ENCODE measurements around the gene C4BPB. TPM values are rescaled to one million over a fixed set of nuclear protein-coding genes. Genes with fewer than 3 reads are reported as not detected.

Gene C4BPB
- total RNA-seq, 1 donor from 2014 or later = 6.6 TPM

GRCh38 chr1:207091200-207091908, 2.7 kb downstream of the C4BPB start:
- peaks cover 5% of the 10 kb centered on the region for H3K36me3 Mint-ChIP-seq (ENCODE audit: low read depth, unreplicated experiment)
- H3K4me1 Mint-ChIP-seq (ENCODE audit: unreplicated experiment) = peaks cover 27% of the 10 kb centered on the region
- no peak for DNase-seq (ENCODE audit: low spot score)
- no peak overlapping the region for H3K4me3 Mint-ChIP-seq (ENCODE audit: unreplicated experiment)
- H3K9me3 Mint-ChIP-seq (ENCODE audit: unreplicated experiment) = no peaks in the 10 kb centered on the region
- no peaks in the 10 kb centered on the region for H3K27me3 Mint-ChIP-seq (ENCODE audit: unreplicated experiment)
- TF ChIP-seq CTCF (IDR thresholded peaks at IDR 0.05; ENCODE audit: unreplicated experiment) = no peak
- H3K27ac Mint-ChIP-seq (ENCODE audit: unreplicated experiment) = no peak overlapping the region

- Mint-ChIP-seq H3K27me3 (ENCODE audit: unreplicated experiment) (peaks cover 2% of the 10 kb centered on the region), H3K4me3 (ENCODE audit: unreplicated experiment) (no peak overlapping the region), H3K9me3 (ENCODE audit: unreplicated experiment) (no peaks in the 10 kb centered on the region), H3K27ac (ENCODE audit: unreplicated experiment) (no peak overlapping the region), H3K36me3 (ENCODE audit: low read depth, unreplicated experiment) (peaks cover 9% of the 10 kb centered on the region), H3K4me1 (ENCODE audit: unreplicated experiment) (peaks cover 10% of the 10 kb centered on the region)
- no peak for TF ChIP-seq CTCF (IDR thresholded peaks at IDR 0.05; ENCODE audit: unreplicated experiment)
- no peak for DNase-seq (ENCODE audit: low spot score)
Measured at GRCh38 chr1:207093944-207094343, 5.3 kb downstream of the C4BPB start.

- H3K4me3 Mint-ChIP-seq (ENCODE audit: unreplicated experiment) = no peak overlapping the region
- no peak for DNase-seq (ENCODE audit: low spot score)
- no peaks in the 10 kb centered on the region for H3K9me3 Mint-ChIP-seq (ENCODE audit: unreplicated experiment)
- peaks cover 9% of the 10 kb centered on the region for H3K36me3 Mint-ChIP-seq (ENCODE audit: low read depth, unreplicated experiment)
- peaks cover 2% of the 10 kb centered on the region for H3K27me3 Mint-ChIP-seq (ENCODE audit: unreplicated experiment)
- H3K4me1 Mint-ChIP-seq (ENCODE audit: unreplicated experiment) = no peaks in the 10 kb centered on the region
- no peak for TF ChIP-seq CTCF (IDR thresholded peaks at IDR 0.05; ENCODE audit: unreplicated experiment)
- no peak overlapping the region for H3K27ac Mint-ChIP-seq (ENCODE audit: unreplicated experiment)
Measured at GRCh38 chr1:207097871-207098324, 9.2 kb downstream of the C4BPB start.

- no peak overlapping the region for H3K4me3 Mint-ChIP-seq (ENCODE audit: unreplicated experiment)
- H3K9me3 Mint-ChIP-seq (ENCODE audit: unreplicated experiment) = no peaks in the 10 kb centered on the region
- TF ChIP-seq CTCF (IDR thresholded peaks at IDR 0.05; ENCODE audit: unreplicated experiment) = no peak
- no peak for DNase-seq (ENCODE audit: low spot score)
- H3K36me3 Mint-ChIP-seq (ENCODE audit: low read depth, unreplicated experiment) = peaks cover 4% of the 10 kb centered on the region
- no peaks in the 10 kb centered on the region for H3K4me1 Mint-ChIP-seq (ENCODE audit: unreplicated experiment)
- H3K27ac Mint-ChIP-seq (ENCODE audit: unreplicated experiment) = no peak overlapping the region
- peaks cover 2% of the 10 kb centered on the region for H3K27me3 Mint-ChIP-seq (ENCODE audit: unreplicated experiment)
Measured at GRCh38 chr1:207101720-207102119, 13.1 kb downstream of the C4BPB start.

GRCh38 chr1:207102146-207102545, 13.5 kb downstream of the C4BPB start:
- H3K27ac Mint-ChIP-seq (ENCODE audit: unreplicated experiment) = no peak overlapping the region
- H3K4me1 Mint-ChIP-seq (ENCODE audit: unreplicated experiment) = no peaks in the 10 kb centered on the region
- peaks cover 2% of the 10 kb centered on the region for H3K27me3 Mint-ChIP-seq (ENCODE audit: unreplicated experiment)
- peaks cover 4% of the 10 kb centered on the region for H3K36me3 Mint-ChIP-seq (ENCODE audit: low read depth, unreplicated experiment)
- H3K9me3 Mint-ChIP-seq (ENCODE audit: unreplicated experiment) = no peaks in the 10 kb centered on the region
- no peak overlapping the region for H3K4me3 Mint-ChIP-seq (ENCODE audit: unreplicated experiment)
- no peak for TF ChIP-seq CTCF (IDR thresholded peaks at IDR 0.05; ENCODE audit: unreplicated experiment)
- DNase-seq (ENCODE audit: low spot score) = no peak
